Right ventricle myocardium inferior (tissue), 1 donor: ENCODE measurements around the gene CTRB2. TPM values are rescaled to one million over a fixed set of nuclear protein-coding genes. Genes with fewer than 3 reads are reported as not detected.
"Not testable (repeated sequence)": the region's sequence is repeated elsewhere in the genome, so short reads cannot be mapped to it uniquely, and the experiment has no call there.

Experiments
- ATAC-seq: fragments of 200-7000 bp; cut with Tn5 transposase; one replicate; pipeline ENCODE4 v1.9.1; 2020; ENCODE audit warnings: mild to moderate bottlenecking, moderate library complexity
- DNase-seq: peaks from one replicate; pipeline ENCODE4 v3.0.0; 2021; ENCODE audit errors: missing footprints
- intact Hi-C: fragments of 100-400 bp; cut with DNase I; formaldehyde crosslinking; loops from one replicate; pipeline ENCODE4 v1.11.0; 2022
- total RNA-seq: library from RNA; stranded (reverse); fragmentation: NEBNext Ultra II Directional; extraction: Animal tissue kit (Norgen Biotek cat#: 25700); gene quantifications from one replicate; pipeline ENCODE4 v1.2.1, GENCODE V29; 2021
- donor health status: DM: no; HTN: yes; CAD: no; lungs with severe emphysema.

CTRB2 gene
- total RNA-seq, 1 donor from 2014 or later, result not detected

DNA sequence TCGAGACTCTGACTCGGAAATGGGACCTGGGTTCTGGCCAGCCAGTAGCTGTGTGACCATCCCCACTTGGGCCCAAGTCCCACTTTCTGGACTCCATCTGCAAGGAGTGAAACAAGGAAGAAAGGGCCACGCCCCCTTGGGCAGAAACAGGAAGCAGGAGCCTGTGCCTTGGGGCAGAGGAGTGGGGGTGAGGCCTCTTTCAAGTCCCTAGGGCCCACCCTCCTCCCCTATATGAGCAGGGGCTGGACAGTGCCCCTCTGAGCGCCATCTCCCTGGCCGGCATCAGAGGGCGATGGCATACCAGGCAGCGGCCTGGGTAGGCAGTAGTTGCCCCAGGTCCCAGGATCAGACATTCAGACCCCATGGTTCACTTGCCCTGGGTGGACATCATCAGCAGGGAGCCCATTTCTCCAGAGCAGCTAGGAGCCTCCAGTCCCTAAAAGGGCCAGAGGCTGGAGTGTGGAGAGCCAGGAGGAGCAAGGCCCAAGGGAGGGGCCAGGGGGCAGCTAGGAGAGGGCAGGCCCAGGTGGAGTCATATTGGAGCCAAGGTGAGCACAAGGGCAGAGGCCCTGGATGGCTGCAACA, 37.4 kb upstream of the CTRB2 start:
- no peak for ATAC-seq
- DNase-seq, result no peak
- intact Hi-C loops, result no loop called here

- intact Hi-C loops, result no loop called here
- no peak for ATAC-seq
- DNase-seq, result no peak
Observed at GRCh38 chr16:75243667-75244224, 36.8 kb upstream of the CTRB2 start.

DNA sequence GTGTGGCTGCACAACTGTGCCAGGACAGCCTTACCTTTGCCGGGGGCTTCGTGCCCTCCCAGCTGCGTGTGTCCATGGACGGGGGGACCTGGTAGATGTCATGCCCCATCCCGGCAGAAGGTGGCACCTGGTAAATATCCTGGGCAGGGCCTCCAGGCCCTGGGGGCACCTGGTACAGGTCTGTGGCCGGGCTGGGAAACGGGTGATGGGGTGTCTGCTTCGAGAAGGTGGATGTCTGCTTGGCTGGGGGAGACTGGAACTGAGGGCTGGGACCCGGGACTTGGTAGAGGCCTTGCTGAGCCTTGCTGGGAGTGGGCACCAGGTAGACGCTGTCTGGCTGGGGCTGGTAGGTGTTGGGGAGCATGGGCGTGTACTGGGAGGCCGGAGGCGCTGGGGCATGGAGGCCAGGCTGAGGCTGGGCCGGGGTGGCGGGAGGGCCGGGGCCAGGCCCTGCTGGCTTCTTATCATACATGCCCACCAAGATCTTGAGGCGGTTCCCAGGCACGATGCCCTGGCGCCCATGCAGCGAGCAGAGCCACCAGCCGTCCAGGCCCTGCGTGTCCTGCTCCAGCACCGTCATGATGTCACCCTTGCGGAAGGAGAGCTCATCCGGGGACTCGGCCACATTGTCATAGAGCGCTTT, 35.6 kb upstream of the CTRB2 start:
- ATAC-seq, intact Hi-C loops, DNase-seq: not testable (repeated sequence)

DNA sequence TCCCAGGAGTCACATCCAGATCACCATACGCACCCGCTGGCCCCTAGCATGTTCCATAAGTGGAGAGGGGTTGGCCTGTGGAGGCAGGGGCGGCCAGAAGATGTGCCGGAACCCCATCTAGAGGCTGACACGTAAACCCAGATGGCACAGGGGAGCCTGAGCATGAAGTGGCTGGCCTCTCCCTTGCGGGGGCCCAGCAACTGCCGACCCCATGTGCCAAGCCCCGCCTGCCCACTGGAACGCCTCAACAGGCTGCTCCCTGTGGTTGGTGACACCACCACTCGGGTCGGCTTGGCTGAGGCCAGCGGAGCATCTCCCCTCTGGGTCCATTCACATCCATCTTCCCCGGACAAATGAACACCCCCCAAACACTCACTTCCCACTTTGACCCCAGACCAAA, 35.0 kb upstream of the CTRB2 start:
- intact Hi-C loops, result no loop called here
- ATAC-seq, result no peak
- no peak for DNase-seq

DNA sequence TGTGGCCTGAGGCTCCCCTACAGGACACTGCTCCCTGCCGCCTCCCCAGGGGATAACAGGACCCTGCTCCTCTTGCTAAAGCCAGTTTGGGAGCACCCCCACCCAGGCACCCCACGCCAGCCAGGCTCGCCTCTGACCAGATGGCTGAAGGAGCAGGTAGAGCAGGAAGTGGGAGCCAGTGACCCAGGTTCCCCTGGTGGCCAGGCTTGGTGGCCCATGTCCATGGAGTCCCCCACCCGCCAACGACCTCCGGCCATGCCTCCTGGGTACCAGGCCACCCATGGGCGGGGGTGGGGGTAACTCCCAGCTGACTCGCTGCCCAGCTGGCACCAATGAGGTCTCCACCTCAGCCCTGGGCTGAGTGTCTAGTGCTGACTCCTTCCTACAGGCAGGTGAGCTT, 34.5 kb upstream of the CTRB2 start:
- no peak for ATAC-seq
- DNase-seq, result no peak
- intact Hi-C loops, result no loop called here

GRCh38 chr16:75240633-75241032, 33.7 kb upstream of the CTRB2 start:
- ATAC-seq, intact Hi-C loops, DNase-seq: not testable (repeated sequence)

- DNase-seq (no peak), ATAC-seq (no peak)
- intact Hi-C loops, result loop anchor here (2.0 kb wide), 1 partner anchor 25 kb away; no protein-coding TSS in a partner anchor
Observed at GRCh38 chr16:75239542-75240122, 32.7 kb upstream of the CTRB2 start.

DNA sequence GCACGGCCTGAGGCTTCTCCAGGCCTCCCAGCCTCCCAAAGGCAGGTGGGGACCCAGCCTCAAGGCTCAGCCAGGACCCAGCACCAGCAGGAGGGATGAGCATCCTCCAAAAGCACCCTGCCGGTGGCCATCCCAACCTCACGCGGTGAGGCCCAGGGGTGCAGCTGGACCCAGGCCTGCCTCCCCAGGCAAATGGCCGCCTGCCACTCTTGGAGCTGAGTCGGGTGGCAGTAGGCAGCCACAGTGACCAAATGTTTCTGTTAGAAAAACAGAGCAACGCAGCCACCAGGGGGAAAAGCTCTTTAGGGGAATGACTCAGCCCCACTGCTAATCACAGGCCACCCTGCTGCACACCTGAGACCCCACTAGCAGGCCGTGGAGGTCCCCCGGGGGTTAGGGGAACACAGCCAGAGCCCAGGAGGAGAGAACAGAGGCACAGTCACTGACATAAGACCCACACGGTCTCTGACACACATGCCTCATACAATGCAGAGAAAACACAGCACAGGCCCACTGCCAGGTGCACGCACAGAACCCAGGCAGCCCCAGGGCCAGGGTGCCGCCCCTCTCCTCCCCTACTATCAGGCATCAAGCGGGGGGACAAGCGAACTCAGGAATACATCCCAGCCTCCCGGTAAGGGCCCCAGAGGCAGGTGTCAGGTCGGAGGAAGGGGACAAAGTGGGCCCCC, 32.0 kb upstream of the CTRB2 start:
- intact Hi-C loops, result loop anchor here (2.0 kb wide), 1 partner anchor 26 kb away; no protein-coding TSS in a partner anchor

DNA sequence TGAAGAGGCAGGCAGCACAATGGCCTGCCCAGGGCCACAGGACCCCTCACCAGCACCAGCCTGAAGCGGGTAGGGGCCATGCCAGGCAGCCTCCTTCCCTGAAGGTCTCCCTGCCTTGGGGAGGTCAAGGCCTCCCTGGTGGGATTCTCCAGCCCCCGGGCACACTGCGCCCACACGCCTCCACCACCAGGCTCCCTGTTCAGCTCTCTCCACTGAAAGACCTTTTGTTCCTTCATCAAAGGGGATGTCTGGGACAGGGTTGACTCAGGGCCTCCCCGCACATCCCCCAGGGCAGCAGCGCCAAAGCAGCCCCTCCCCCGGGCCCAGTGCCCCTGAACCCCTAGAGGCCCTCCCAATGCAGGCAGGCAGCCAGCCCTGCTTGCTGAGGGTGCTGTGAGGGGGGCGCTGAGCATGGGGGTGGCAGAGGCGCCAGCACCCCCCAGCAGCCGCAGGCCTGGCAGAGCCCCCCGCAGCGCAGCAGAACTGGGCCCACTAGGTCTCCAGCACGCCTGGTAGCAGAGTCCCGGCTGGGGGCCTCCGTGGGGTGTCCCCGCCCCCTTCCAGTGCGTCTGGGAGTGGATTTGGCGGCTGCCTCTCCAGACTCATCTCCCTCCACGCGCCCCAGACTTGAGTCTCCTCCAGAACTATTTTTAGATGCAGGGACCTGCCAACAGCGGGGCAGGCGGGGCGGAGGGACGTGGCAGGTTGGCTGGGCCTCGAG, 31.3 kb upstream of the CTRB2 start:
- intact Hi-C loops, result loop anchor here (2.0 kb wide), 1 partner anchor 27 kb away; no protein-coding TSS in a partner anchor
- DNase-seq (no peak), ATAC-seq (peak; percentile 81)

More for the DNA sequence above, 32.0 kb upstream of the CTRB2 start:
- ATAC-seq, result peak; percentile 22
- DNase-seq, result no peak

DNA sequence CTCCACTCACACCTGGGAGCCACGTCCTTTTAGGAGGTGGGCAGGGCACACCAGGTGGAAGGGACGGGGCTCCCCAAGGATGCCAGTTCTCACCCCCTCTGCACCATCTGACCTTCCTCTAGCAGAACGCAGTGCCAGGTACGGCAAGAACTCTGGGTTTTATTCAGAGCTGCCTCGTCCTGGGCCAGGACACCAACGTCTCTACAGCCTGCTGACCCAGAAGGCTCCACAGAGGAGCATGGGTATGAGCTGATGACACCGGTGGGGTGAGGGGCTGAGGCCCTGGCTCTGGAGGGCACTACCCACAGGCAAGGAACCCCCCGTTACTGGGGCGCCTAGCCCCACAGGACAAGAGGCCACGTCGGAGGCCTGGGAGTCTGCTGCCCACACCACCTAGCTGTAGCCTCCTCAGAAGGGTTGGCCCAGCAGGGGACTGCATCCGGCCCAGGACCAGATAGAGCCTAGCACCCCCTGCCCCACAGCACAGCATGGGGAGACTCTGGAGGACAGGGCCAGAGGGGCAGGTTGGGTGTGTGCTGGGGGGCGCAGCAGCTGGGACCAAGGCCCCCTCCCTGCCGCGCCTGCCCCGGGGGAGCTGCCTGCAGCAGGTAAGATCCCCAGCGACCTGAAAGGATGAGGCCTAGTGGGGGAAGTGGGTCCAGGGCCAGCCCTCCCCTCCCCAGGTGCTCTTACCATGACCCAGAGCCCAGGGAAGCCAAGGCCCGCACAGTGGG, 30.6 kb upstream of the CTRB2 start:
- intact Hi-C loops, result loop anchor here (2.0 kb wide), 1 partner anchor 27 kb away; no protein-coding TSS in a partner anchor
- DNase-seq (no peak), ATAC-seq (no peak)

- DNase-seq (no peak), ATAC-seq (no peak)
- intact Hi-C loops, result no loop called here
Observed at GRCh38 chr16:75236736-75237397, 29.9 kb upstream of the CTRB2 start.

GRCh38 chr16:75236232-75236631, 29.3 kb upstream of the CTRB2 start:
- DNase-seq (no peak), ATAC-seq (no peak)
- intact Hi-C loops, result no loop called here

DNA sequence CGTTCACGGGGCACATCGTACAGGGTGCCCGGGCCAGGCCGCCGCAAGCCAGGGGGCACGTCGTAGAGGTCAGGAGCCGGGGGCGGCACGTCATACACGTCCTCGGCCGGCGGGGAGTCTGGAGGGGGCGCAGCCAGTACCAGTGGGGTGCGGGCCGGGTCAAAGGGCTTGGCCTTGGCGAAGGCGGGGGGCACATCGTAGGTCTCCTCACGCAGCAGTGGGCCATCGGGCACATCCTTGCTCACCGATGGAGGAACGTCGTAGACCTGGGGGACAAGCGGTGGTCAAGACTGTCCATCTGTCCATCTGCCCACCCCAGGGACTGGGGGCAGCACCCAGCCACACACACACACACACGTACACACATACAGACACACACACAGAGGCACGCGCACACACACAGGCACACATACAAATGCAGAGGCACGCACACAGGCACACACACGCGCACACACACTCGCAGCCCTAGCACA, 28.8 kb upstream of the CTRB2 start:
- intact Hi-C loops, result loop anchor here (2.0 kb wide), 1 partner anchor 149 kb away; no protein-coding TSS in a partner anchor
- DNase-seq (no peak), ATAC-seq (no peak)

DNA sequence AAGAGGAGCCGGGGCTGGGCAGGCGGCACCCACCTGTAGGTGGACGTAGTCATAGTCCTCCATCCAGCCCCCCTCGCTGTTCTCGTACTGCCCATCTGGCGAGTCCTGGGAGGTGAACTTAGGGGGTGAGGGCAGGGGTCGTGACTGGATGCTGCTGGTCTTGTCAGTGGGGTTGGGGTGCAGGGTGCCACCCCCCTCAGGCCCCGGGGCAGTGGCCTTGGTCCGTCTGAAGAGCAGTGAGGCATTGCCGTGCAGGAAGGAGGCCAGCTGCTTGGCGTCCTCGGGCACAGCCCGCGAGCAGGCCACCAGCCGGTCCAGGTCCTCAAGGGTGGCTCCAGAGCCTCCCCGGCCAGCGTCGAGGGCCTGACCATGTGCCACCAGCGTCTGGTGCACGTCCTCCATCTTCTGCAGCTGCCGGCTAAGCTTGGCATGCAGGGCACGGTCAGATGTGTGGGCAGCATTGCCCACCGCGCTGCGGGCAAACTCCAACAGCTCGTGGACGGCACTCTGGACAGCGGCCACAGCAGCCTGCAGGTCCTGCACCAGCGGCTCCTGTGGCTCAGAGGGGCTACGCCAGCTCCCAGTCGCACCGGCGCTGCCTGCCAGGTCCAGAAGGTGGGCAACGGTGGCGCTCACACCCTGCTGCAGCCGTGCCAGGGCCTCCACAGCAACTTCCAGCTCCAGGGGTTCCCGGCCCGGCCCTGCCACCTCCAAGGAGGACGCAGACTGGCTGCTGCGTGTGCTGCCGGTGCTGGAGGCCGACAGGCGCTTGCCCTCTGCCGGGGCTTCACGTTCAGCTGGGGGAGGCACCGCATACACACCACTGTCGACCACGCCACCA, 28.1 kb upstream of the CTRB2 start:
- ATAC-seq (no peak), DNase-seq (no peak)
- intact Hi-C loops, result loop anchor here (1.0 to 2.0 kb wide), 2 partner anchors 16 to 150 kb away; partner anchors contain the start of gene BCAR1

GRCh38 chr16:75233611-75233938, 26.6 kb upstream of the CTRB2 start:
- intact Hi-C loops, result no loop called here

GRCh38 chr16:75231570-75231969, 24.6 kb upstream of the CTRB2 start:
- ATAC-seq (no peak), DNase-seq (no peak)
- intact Hi-C loops, result no loop called here

More at GRCh38 chr16:75233611-75233938, 26.6 kb upstream of the CTRB2 start:
- ATAC-seq (no peak), DNase-seq (no peak)
